WTC11 (cell line): ENCODE results near the gene ESYT1. TPM values are rescaled to one million over a fixed set of nuclear protein-coding genes. Genes with fewer than 3 reads are reported as not detected.

Source experiments
- ATAC-seq: fragments of 200-7000 bp; cut with Tn5 transposase; 2 replicates; pipeline ENCODE4 v1.10.0; 2021; ENCODE audit warnings: mild to moderate bottlenecking, moderate library complexity
- CTCF ChIA-PET: fragments of 300-600 bp; sonication (Branson Sonifier 250); formaldehyde crosslinking; loops from one replicate; lab custom pipeline; 2021; ENCODE audit warnings: antibody characterized with exemption; lab: Charles Lee
- POLR2A ChIA-PET: fragments of 350-600 bp; sonication (Branson Sonifier 250); formaldehyde crosslinking; loops from one replicate; lab custom pipeline; 2021; ENCODE audit warnings: antibody characterized with exemption; lab: Charles Lee
- DNase-seq: peaks from one replicate; pipeline ENCODE4 v3.0.0; 2021; ENCODE audit warnings: low spot score
- H3K27ac Mint-ChIP-seq: 2 replicates; pipeline ENCODE4 v1.8.0; 2021; ENCODE audit warnings: mixed read lengths
- H3K27me3 Mint-ChIP-seq: 2 replicates; pipeline ENCODE4 v1.8.0; 2021; ENCODE audit warnings: low read depth, mild to moderate bottlenecking, moderate library complexity, mixed read lengths
- H3K36me3 Mint-ChIP-seq: 2 replicates; pipeline ENCODE4 v1.8.0; 2021; ENCODE audit warnings: mixed read lengths
- H3K4me1 Mint-ChIP-seq: 2 replicates; pipeline ENCODE4 v1.8.0; 2022; ENCODE audit warnings: mixed read lengths
- H3K4me3 Mint-ChIP-seq: 2 replicates; pipeline ENCODE4 v1.8.0; 2021; ENCODE audit warnings: mild to moderate bottlenecking, moderate library complexity, mixed read lengths
- H3K9me3 Mint-ChIP-seq: 2 replicates; pipeline ENCODE4 v1.8.0; 2021; ENCODE audit warnings: mixed read lengths
- ARID4B ChIP-seq: sonication (generic); formaldehyde crosslinking; IDR thresholded peaks from 2 replicates; pipeline ENCODE4 v1.8.0; 2023; ENCODE audit warnings: missing genetic modification reagents, mild to moderate bottlenecking, borderline replicate concordance
- ATF3 ChIP-seq: sonication (generic); formaldehyde crosslinking; conservative IDR thresholded peaks from 2 replicates; pipeline ENCODE4 v1.8.1; 2022; ENCODE audit warnings: mild to moderate bottlenecking, missing genetic modification reagents
- ATF6 ChIP-seq: sonication (generic); formaldehyde crosslinking; IDR thresholded peaks from 2 replicates; pipeline ENCODE4 v1.8.1; 2023; ENCODE audit warnings: mild to moderate bottlenecking, missing genetic modification reagents
- CBFB ChIP-seq: sonication (generic); formaldehyde crosslinking; IDR thresholded peaks from 2 replicates; pipeline ENCODE4 v1.8.1; 2022; ENCODE audit warnings: mild to moderate bottlenecking, low read depth, missing genetic modification reagents
- CREB1 ChIP-seq: sonication (generic); formaldehyde crosslinking; IDR thresholded peaks from 2 replicates; pipeline ENCODE4 v1.8.0; 2023; ENCODE audit warnings: mild to moderate bottlenecking, missing genetic modification reagents
- E2F1 ChIP-seq: sonication (generic); formaldehyde crosslinking; IDR thresholded peaks from 2 replicates; pipeline ENCODE4 v1.8.0; 2022; ENCODE audit warnings: mild to moderate bottlenecking, missing genetic modification reagents
- ETV6 ChIP-seq: sonication (generic); formaldehyde crosslinking; IDR thresholded peaks from 2 replicates; pipeline ENCODE4 v1.8.1; 2022; ENCODE audit warnings: mild to moderate bottlenecking, missing genetic modification reagents
- FOXK1 ChIP-seq: sonication (generic); formaldehyde crosslinking; IDR thresholded peaks from 2 replicates; pipeline ENCODE4 v1.8.0; 2022; ENCODE audit warnings: mild to moderate bottlenecking, moderate library complexity, missing genetic modification reagents
- FOXP4 ChIP-seq: sonication (generic); formaldehyde crosslinking; IDR thresholded peaks from 2 replicates; pipeline ENCODE4 v1.8.0; 2022; ENCODE audit warnings: mild to moderate bottlenecking, missing genetic modification reagents
- GRHL2 ChIP-seq: fragments of 250-450 bp; sonication (Bioruptor Pico); IDR thresholded peaks from 2 replicates; pipeline ENCODE4 v1.8.0; 2022; ENCODE audit warnings: mild to moderate bottlenecking, moderate library complexity; ENCODE audit not compliant: insufficient replicate concordance, severe bottlenecking
- MAX ChIP-seq: sonication (generic); formaldehyde crosslinking; IDR thresholded peaks from 2 replicates; pipeline ENCODE4 v1.8.0; 2022; ENCODE audit warnings: mild to moderate bottlenecking, missing genetic modification reagents
- MXD4 ChIP-seq: fragments of 250-450 bp; sonication (Bioruptor Pico); IDR thresholded peaks from 2 replicates; pipeline ENCODE4 v1.8.0; 2021; ENCODE audit warnings: mild to moderate bottlenecking, moderate library complexity, borderline replicate concordance
- MYBL2 ChIP-seq: sonication (generic); formaldehyde crosslinking; IDR thresholded peaks from 2 replicates; pipeline ENCODE4 v1.8.1; 2023; ENCODE audit warnings: mild to moderate bottlenecking, moderate library complexity, missing genetic modification reagents
- NFE2L1 ChIP-seq: sonication (generic); formaldehyde crosslinking; IDR thresholded peaks from 2 replicates; pipeline ENCODE4 v1.8.1; 2023; ENCODE audit warnings: missing genetic modification reagents
- NFYB ChIP-seq: sonication (generic); formaldehyde crosslinking; conservative IDR thresholded peaks from 2 replicates; pipeline ENCODE4 v1.8.0; 2022; ENCODE audit warnings: low read depth, missing genetic modification reagents
- NR2C2 ChIP-seq: sonication (generic); formaldehyde crosslinking; IDR thresholded peaks from 2 replicates; pipeline ENCODE4 v1.8.0; 2022; ENCODE audit warnings: mild to moderate bottlenecking, missing genetic modification reagents
- OVOL2 ChIP-seq: fragments of 250-450 bp; sonication (Bioruptor Pico); IDR thresholded peaks from 2 replicates; pipeline ENCODE4 v1.9.0; 2021; ENCODE audit warnings: mild to moderate bottlenecking, borderline replicate concordance
- SP1 ChIP-seq: sonication (generic); formaldehyde crosslinking; conservative IDR thresholded peaks from 2 replicates; pipeline ENCODE4 v1.8.1; 2022; ENCODE audit warnings: missing genetic modification reagents
- TCF7 ChIP-seq: sonication (generic); formaldehyde crosslinking; IDR thresholded peaks from 2 replicates; pipeline ENCODE4 v1.8.0; 2022; ENCODE audit warnings: mild to moderate bottlenecking, low read depth, missing genetic modification reagents, moderate library complexity
- ZNF263 ChIP-seq: sonication (generic); formaldehyde crosslinking; IDR thresholded peaks from 2 replicates; pipeline ENCODE4 v1.8.1; 2022; ENCODE audit warnings: low read depth, mild to moderate bottlenecking, moderate library complexity, missing genetic modification reagents
- ZNF671 ChIP-seq: fragments of 250-450 bp; sonication (Bioruptor Pico); IDR thresholded peaks from 2 replicates; pipeline ENCODE4 v1.8.0; 2021; ENCODE audit warnings: mild to moderate bottlenecking
- total RNA-seq: library from RNA; stranded (reverse); gene quantifications from 3 replicates; pipeline ENCODE4 v1.2.3, GENCODE V29; 2021

The ESYT1 gene
- total RNA-seq, 1 experiment from 2014 or later, result 80.1 TPM

GRCh38 chr12:56115329-56115728, 12.7 kb upstream of the ESYT1 start:
- POLR2A ChIA-PET, result interaction anchor here (0.7 to 1.8 kb wide), 3 partner anchors 11 to 74 kb away, joined by 3 to 8 read pairs (median 3); partner anchors contain the start of genes PA2G4 and SMARCC2
- no peak for DNase-seq
- Mint-ChIP-seq H3K4me1 (peaks cover 21% of the 10 kb centered on the region), H3K9me3 (no peaks in the 10 kb centered on the region), H3K27ac (peak overlapping the region; percentile 100), H3K4me3 (peak overlapping the region; percentile 100), H3K27me3 (no peaks in the 10 kb centered on the region), H3K36me3 (peaks cover 50% of the 10 kb centered on the region)
- CTCF ChIA-PET, result interaction anchor here (0.8 to 1.2 kb wide), 3 partner anchors 11 to 74 kb away, joined by 3 to 4 read pairs (median 3); partner anchors contain the start of gene SMARCC2
- TF ChIP-seq ATF3 (CRISPR knock-in tag) (no peak), E2F1 (no peak), NR2C2 (CRISPR knock-in tag) (no peak), MXD4 (CRISPR knock-in tag) (no peak), NFE2L1 (CRISPR knock-in tag) (no peak), ARID4B (CRISPR knock-in tag) (no peak), ZNF263 (CRISPR knock-in tag) (no peak), CBFB (CRISPR knock-in tag) (no peak)
- ATAC-seq, result no peak

- peak within 1 kb of the TSS; percentile 100 for H3K27ac Mint-ChIP-seq
- peak; percentile 25; the same call in 1 of the 2 replicates for TF ChIP-seq CREB1 (CRISPR knock-in tag)
- no peak for TF ChIP-seq ATF6 (CRISPR knock-in tag)
- no peak for TF ChIP-seq GRHL2 (CRISPR knock-in tag)
- TF ChIP-seq NFE2L1 (CRISPR knock-in tag), result no peak
- TF ChIP-seq ETV6 (CRISPR knock-in tag), result peak; percentile 79; the same call in 1 of the 2 replicates
- TF ChIP-seq MAX (CRISPR knock-in tag), result peak; percentile 87
- TF ChIP-seq ZNF263 (CRISPR knock-in tag), result no peak
- no peak; the same call in 1 of the 2 replicates for TF ChIP-seq FOXK1
- peak; percentile 89 for TF ChIP-seq SP1 (CRISPR knock-in tag)
- TF ChIP-seq ZNF671, result peak; percentile 88; the same call in 1 of the 2 replicates
- TF ChIP-seq FOXP4 (CRISPR knock-in tag), result no peak
- TF ChIP-seq NFYB (CRISPR knock-in tag), result no peak
- no peak for TF ChIP-seq TCF7
- no peak for TF ChIP-seq MXD4 (CRISPR knock-in tag)
- peak; percentile 47; the same call in 1 of the 2 replicates for TF ChIP-seq MYBL2
- no peak for TF ChIP-seq OVOL2 (CRISPR knock-in tag)
Measured at GRCh38 chr12:56116267-56117081, 11.6 kb upstream of the ESYT1 start, which contains the start of gene RPL41. Gene RPL41, plus strand, starts transcription at chr12:56116633.

More at GRCh38 chr12:56116267-56117081, 11.6 kb upstream of the ESYT1 start, which contains the start of gene RPL41:
- ChIA-PET POLR2A (interaction anchor here (0.7 to 3.6 kb wide), 6 partner anchors 12 to 73 kb away, joined by 3 to 71 read pairs (median 8); partner anchors contain the start of genes ESYT1, MYL6B, PA2G4 and SMARCC2), CTCF (interaction anchor here (0.8 to 2.1 kb wide), 3 partner anchors 12 to 72 kb away, joined by 3 to 24 read pairs (median 3); partner anchors contain the start of genes PA2G4 and SMARCC2)
- H3K4me1 Mint-ChIP-seq, result peaks cover 21% of the 10 kb centered on the region
- no peaks in the 10 kb centered on the region for H3K9me3 Mint-ChIP-seq
- DNase-seq, result peak; percentile 91
- H3K4me3 Mint-ChIP-seq, result peak within 1 kb of the TSS; percentile 100
- peaks cover 48% of the 10 kb centered on the region for H3K36me3 Mint-ChIP-seq
- H3K27me3 Mint-ChIP-seq, result no peaks in the 10 kb centered on the region
- peak; percentile 9 for ATAC-seq
